ENCODE measurements around the gene AP1G2.

GRCh38 chr14:23580152-23580926 is 12.7 kb upstream of the AP1G2 start:
- TF ChIP-seq CTCF (IDR thresholded peaks at IDR 0.05) (no peak), POLR2A (IDR thresholded peaks at IDR 0.05; ENCODE audit: low read depth) (no peak)

All from esophagus muscularis mucosa (tissue), 3 donors.